ENCODE measurements around the gene MRPL28.
"Not testable (repeated sequence)": the region's sequence is repeated elsewhere in the genome, so short reads cannot be mapped to it uniquely, and the experiment has no call there.

DNA sequence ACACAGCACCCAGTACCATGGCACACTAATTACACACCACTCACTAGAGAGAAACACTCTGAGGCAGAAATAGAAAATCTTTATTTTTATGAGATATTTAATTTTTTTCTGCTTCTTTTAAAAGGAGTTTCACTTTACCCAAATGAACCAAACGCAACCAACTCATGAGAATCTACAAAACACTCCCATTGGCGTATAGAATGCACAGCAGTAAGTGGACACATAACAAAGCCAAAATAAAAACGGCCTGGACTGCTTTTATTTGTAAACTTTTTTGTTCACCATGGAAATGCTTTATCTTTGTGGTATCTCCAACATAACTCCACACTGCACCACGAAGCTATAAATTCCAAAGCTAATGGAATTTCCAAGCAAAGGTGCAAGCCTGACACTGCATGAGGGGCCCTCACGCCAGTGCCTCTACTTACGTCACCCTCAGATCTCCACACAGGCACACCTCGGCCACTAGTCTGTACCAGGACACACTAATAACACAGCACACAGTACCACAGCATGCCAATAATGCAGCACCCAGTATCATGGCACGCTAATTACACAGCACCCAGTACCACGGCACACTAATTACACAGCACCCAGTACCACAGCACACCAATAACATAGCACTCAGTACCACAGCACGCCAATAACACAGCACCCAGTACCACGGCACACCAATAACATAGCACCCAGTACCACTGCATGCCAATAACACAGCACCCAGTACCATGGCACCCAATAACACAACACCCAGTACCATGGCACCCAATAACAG is 35.3 kb downstream of the MRPL28 start:
- TF ChIP-seq POLR2A, POLR2AphosphoS5, EP300 (IDR thresholded peaks at IDR 0.05): not testable (repeated sequence)
- TF ChIP-seq, protein P1, sequence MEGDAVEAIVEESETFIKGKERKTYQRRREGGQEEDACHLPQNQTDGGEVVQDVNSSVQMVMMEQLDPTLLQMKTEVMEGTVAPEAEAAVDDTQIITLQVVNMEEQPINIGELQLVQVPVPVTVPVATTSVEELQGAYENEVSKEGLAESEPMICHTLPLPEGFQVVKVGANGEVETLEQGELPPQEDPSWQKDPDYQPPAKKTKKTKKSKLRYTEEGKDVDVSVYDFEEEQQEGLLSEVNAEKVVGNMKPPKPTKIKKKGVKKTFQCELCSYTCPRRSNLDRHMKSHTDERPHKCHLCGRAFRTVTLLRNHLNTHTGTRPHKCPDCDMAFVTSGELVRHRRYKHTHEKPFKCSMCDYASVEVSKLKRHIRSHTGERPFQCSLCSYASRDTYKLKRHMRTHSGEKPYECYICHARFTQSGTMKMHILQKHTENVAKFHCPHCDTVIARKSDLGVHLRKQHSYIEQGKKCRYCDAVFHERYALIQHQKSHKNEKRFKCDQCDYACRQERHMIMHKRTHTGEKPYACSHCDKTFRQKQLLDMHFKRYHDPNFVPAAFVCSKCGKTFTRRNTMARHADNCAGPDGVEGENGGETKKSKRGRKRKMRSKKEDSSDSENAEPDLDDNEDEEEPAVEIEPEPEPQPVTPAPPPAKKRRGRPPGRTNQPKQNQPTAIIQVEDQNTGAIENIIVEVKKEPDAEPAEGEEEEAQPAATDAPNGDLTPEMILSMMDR (IDR thresholded peaks at IDR 0.05) = not testable (repeated sequence)
